ENCODE results near the gene PNKD. TPM values are rescaled to one million over a fixed set of nuclear protein-coding genes. Genes with fewer than 3 reads are reported as not detected.

The PNKD gene
- total RNA-seq, 1 experiment from 2014 or later, result 97.7 TPM

GRCh38 chr2:218315397-218315796 is 45.1 kb downstream of the PNKD start:
- Histone ChIP-seq H3F3A (ENCODE audit: low read length, unreplicated experiment) (no peaks in the 10 kb centered on the region), H3K9me3 (ENCODE audit: low read length) (no peaks in the 10 kb centered on the region), H3K79me2 (ENCODE audit: low read length) (no peaks in the 10 kb centered on the region), H3K36me3 (ENCODE audit: low read depth, low read length) (no peaks in the 10 kb centered on the region), H3K4me2 (ENCODE audit: low read length) (no peak overlapping the region), H3K27me3 (ENCODE audit: low read length) (no peaks in the 10 kb centered on the region), H2AFZ (ENCODE audit: low read length) (no peak overlapping the region), H3K9ac (ENCODE audit: low read length) (no peak overlapping the region), H3K4me1 (ENCODE audit: insufficient read depth, low read length) (no peaks in the 10 kb centered on the region), H4K20me1 (ENCODE audit: low read length) (no peaks in the 10 kb centered on the region), H3K27ac (ENCODE audit: low read length) (no peak overlapping the region), H3K9me2 (replicated peaks; ENCODE audit: low read length) (no peaks in the 10 kb centered on the region), H3K4me3 (ENCODE audit: low read length) (no peak overlapping the region)
- CTCF ChIA-PET, result no interaction called here
- no peak for ATAC-seq
- TF ChIP-seq EZH2phosphoT487 (IDR thresholded peaks at IDR 0.05; ENCODE audit: borderline replicate concordance, low read length) (no peak), CTCF (conservative IDR thresholded peaks at IDR 0.05; ENCODE audit: low read depth, low read length) (no peak), EZH2 (IDR thresholded peaks at IDR 0.05; ENCODE audit: low read length, unreplicated experiment) (no peak)
- no TSS peak for BruUV-seq (replicated peaks)
- DNase-seq, result no peak
- intact Hi-C loops (cut with micrococcal nuclease), result no loop called here
- POLR2A ChIA-PET (ENCODE audit: unreplicated experiment), result no interaction called here

- Histone ChIP-seq H2AFZ (ENCODE audit: low read length) (no peak overlapping the region), H3K36me3 (ENCODE audit: low read depth, low read length) (no peaks in the 10 kb centered on the region), H3K27ac (ENCODE audit: low read length) (no peak overlapping the region), H3K27me3 (ENCODE audit: low read length) (no peaks in the 10 kb centered on the region), H3K4me2 (ENCODE audit: low read length) (no peak overlapping the region), H3K9ac (ENCODE audit: low read length) (no peak overlapping the region), H3K4me1 (ENCODE audit: insufficient read depth, low read length) (no peaks in the 10 kb centered on the region), H3K9me3 (ENCODE audit: low read length) (no peaks in the 10 kb centered on the region), H3K79me2 (ENCODE audit: low read length) (no peaks in the 10 kb centered on the region), H3K4me3 (ENCODE audit: low read length) (no peak overlapping the region), H3F3A (ENCODE audit: low read length, unreplicated experiment) (no peaks in the 10 kb centered on the region), H3K9me2 (replicated peaks; ENCODE audit: low read length) (no peaks in the 10 kb centered on the region), H4K20me1 (ENCODE audit: low read length) (no peaks in the 10 kb centered on the region)
- ATAC-seq, result no peak
- POLR2A ChIA-PET (ENCODE audit: unreplicated experiment), result no interaction called here
- no peak for DNase-seq
- no TSS peak for BruUV-seq (replicated peaks)
- CTCF ChIA-PET, result no interaction called here
- TF ChIP-seq EZH2phosphoT487 (IDR thresholded peaks at IDR 0.05; ENCODE audit: borderline replicate concordance, low read length), result no peak
- TF ChIP-seq CTCF (conservative IDR thresholded peaks at IDR 0.05; ENCODE audit: low read depth, low read length), result no peak
- TF ChIP-seq EZH2 (IDR thresholded peaks at IDR 0.05; ENCODE audit: low read length, unreplicated experiment), result no peak
- intact Hi-C loops (cut with micrococcal nuclease), result no loop called here
These were observed 46.9 kb downstream of the PNKD start for GRCh38 chr2:218317303-218317630.

GRCh38 chr2:218317835-218318234 is 47.5 kb downstream of the PNKD start:
- Histone ChIP-seq H3K4me2 (ENCODE audit: low read length) (no peak overlapping the region), H4K20me1 (ENCODE audit: low read length) (no peaks in the 10 kb centered on the region), H3K9me2 (replicated peaks; ENCODE audit: low read length) (no peaks in the 10 kb centered on the region), H3K4me1 (ENCODE audit: insufficient read depth, low read length) (no peaks in the 10 kb centered on the region), H2AFZ (ENCODE audit: low read length) (no peak overlapping the region), H3K27ac (ENCODE audit: low read length) (no peak overlapping the region), H3K9me3 (ENCODE audit: low read length) (no peaks in the 10 kb centered on the region), H3K9ac (ENCODE audit: low read length) (no peak overlapping the region), H3F3A (ENCODE audit: low read length, unreplicated experiment) (no peaks in the 10 kb centered on the region), H3K36me3 (ENCODE audit: low read depth, low read length) (no peaks in the 10 kb centered on the region), H3K79me2 (ENCODE audit: low read length) (no peaks in the 10 kb centered on the region), H3K27me3 (ENCODE audit: low read length) (no peaks in the 10 kb centered on the region), H3K4me3 (ENCODE audit: low read length) (no peak overlapping the region)
- CTCF ChIA-PET, result no interaction called here
- BruUV-seq (replicated peaks), result no TSS peak
- POLR2A ChIA-PET (ENCODE audit: unreplicated experiment), result no interaction called here
- intact Hi-C loops (cut with micrococcal nuclease), result no loop called here
- TF ChIP-seq CTCF (conservative IDR thresholded peaks at IDR 0.05; ENCODE audit: low read depth, low read length), result no peak
- no peak for TF ChIP-seq EZH2phosphoT487 (IDR thresholded peaks at IDR 0.05; ENCODE audit: borderline replicate concordance, low read length)
- TF ChIP-seq EZH2 (IDR thresholded peaks at IDR 0.05; ENCODE audit: low read length, unreplicated experiment), result no peak
- DNase-seq, result no peak
- ATAC-seq, result no peak
